Measurements from ENCODE around the gene ZAR1L.

Gene ZAR1L

GRCh38 chr13:32281096-32281495 lies 34.1 kb downstream of the ZAR1L start:
- Histone ChIP-seq H2BK120ac (ENCODE audit: low read depth, low read length) (no peak overlapping the region), H3K4me1 (ENCODE audit: control insufficient read depth in 2 of 2, insufficient read depth in 1 of 2, low read depth in 1 of 2, low read length in 2 of 2) (peaks cover 4 to 11% of the 10 kb centered on the region in 2 donors), H4K8ac (ENCODE audit: low read depth, low read length) (no peak overlapping the region), H2AFZ (ENCODE audit: low read length) (no peak overlapping the region), H3K18ac (ENCODE audit: low read length) (no peak overlapping the region), H3K14ac (ENCODE audit: low read length) (no peak overlapping the region), H2BK12ac (ENCODE audit: low read length) (no peak overlapping the region), H2AK5ac (ENCODE audit: low read depth, low read length) (no peak overlapping the region), H3K4me3 (ENCODE audit: low read length in 2 of 2) (no peak overlapping the region), H3K27ac (replicated peaks; ENCODE audit: low read length) (no peak overlapping the region), H3K27me3 (ENCODE audit: control insufficient read depth in 3 of 3, insufficient read depth in 3 of 3, low read depth in 1 of 3, low read length in 3 of 3) (no peaks in the 10 kb centered on the region), H3K4ac (ENCODE audit: low read length) (no peak overlapping the region), H2BK15ac (ENCODE audit: low read length) (no peak overlapping the region), H3K9me3 (replicated peaks in 1 of 2; ENCODE audit: control insufficient read depth in 2 of 2, insufficient read depth in 1 of 2, low read depth in 1 of 2, low read length in 2 of 2) (no peaks in the 10 kb centered on the region), H3K23ac (ENCODE audit: low read depth, low read length, poor library complexity) (no peak overlapping the region), H3K9ac (ENCODE audit: low read depth, low read length, poor library complexity) (no peak overlapping the region), H3K79me1 (ENCODE audit: low read depth, low read length) (no peaks in the 10 kb centered on the region), H4K91ac (ENCODE audit: low read depth, low read length, poor library complexity) (no peak overlapping the region), H3K4me2 (ENCODE audit: insufficient read depth, low read length, poor library complexity, severe bottlenecking) (no peak overlapping the region), H2BK5ac (ENCODE audit: low read length) (no peak overlapping the region), H3K36me3 (replicated peaks in 1 of 2; ENCODE audit: control insufficient read depth in 2 of 2, insufficient read depth in 2 of 2, low read length in 2 of 2) (peaks cover 0 to 2% of the 10 kb centered on the region in 2 donors)
- DNase-seq (ENCODE audit: low spot score) = no peak
- no CpG with 5 or more reads among the region's 1 CpG for WGBS, 2 donors (ENCODE audit: extremely low coverage in 2 of 2, insufficient read length in 2 of 2, insufficient replicate concordance in 1 of 2)

GRCh38 chr13:32278426-32278825 lies 36.7 kb downstream of the ZAR1L start:
- Histone ChIP-seq H2AK5ac (ENCODE audit: low read depth, low read length) (no peak overlapping the region), H4K8ac (ENCODE audit: low read depth, low read length) (no peak overlapping the region), H3K4me1 (ENCODE audit: control insufficient read depth in 2 of 2, insufficient read depth in 1 of 2, low read depth in 1 of 2, low read length in 2 of 2) (no peaks in the 10 kb centered on the region), H3K23ac (ENCODE audit: low read depth, low read length, poor library complexity) (no peak overlapping the region), H3K36me3 (replicated peaks in 1 of 2; ENCODE audit: control insufficient read depth in 2 of 2, insufficient read depth in 2 of 2, low read length in 2 of 2) (peaks cover 0 to 3% of the 10 kb centered on the region in 2 donors), H3K79me1 (ENCODE audit: low read depth, low read length) (no peaks in the 10 kb centered on the region), H3K14ac (ENCODE audit: low read length) (no peak overlapping the region), H3K18ac (ENCODE audit: low read length) (no peak overlapping the region), H4K91ac (ENCODE audit: low read depth, low read length, poor library complexity) (no peak overlapping the region), H3K4me3 (ENCODE audit: low read length in 2 of 2) (no peak overlapping the region), H3K4me2 (ENCODE audit: insufficient read depth, low read length, poor library complexity, severe bottlenecking) (no peak overlapping the region), H2BK120ac (ENCODE audit: low read depth, low read length) (no peak overlapping the region), H3K4ac (ENCODE audit: low read length) (no peak overlapping the region), H2BK15ac (ENCODE audit: low read length) (no peak overlapping the region), H3K9me3 (replicated peaks in 1 of 2; ENCODE audit: control insufficient read depth in 2 of 2, insufficient read depth in 1 of 2, low read depth in 1 of 2, low read length in 2 of 2) (no peaks in the 10 kb centered on the region), H3K9ac (ENCODE audit: low read depth, low read length, poor library complexity) (no peak overlapping the region), H2AFZ (ENCODE audit: low read length) (no peak overlapping the region), H2BK5ac (ENCODE audit: low read length) (no peak overlapping the region), H2BK12ac (ENCODE audit: low read length) (no peak overlapping the region), H3K27ac (replicated peaks; ENCODE audit: low read length) (no peak overlapping the region), H3K27me3 (ENCODE audit: control insufficient read depth in 3 of 3, insufficient read depth in 3 of 3, low read depth in 1 of 3, low read length in 3 of 3) (no peaks in the 10 kb centered on the region)
- WGBS, 2 donors (ENCODE audit: extremely low coverage in 2 of 2, insufficient read length in 2 of 2, insufficient replicate concordance in 1 of 2) = no CpG with 5 or more reads among the region's 3 CpGs
- DNase-seq (ENCODE audit: low spot score) = no peak

GRCh38 chr13:32277839-32278238 lies 37.3 kb downstream of the ZAR1L start:
- no peak overlapping the region for H3K18ac ChIP-seq (ENCODE audit: low read length)
- no peak overlapping the region for H3K27ac ChIP-seq (replicated peaks; ENCODE audit: low read length)
- WGBS, 2 donors (ENCODE audit: extremely low coverage in 2 of 2, insufficient read length in 2 of 2, insufficient replicate concordance in 1 of 2) = no CpG with 5 or more reads among the region's 1 CpG
- no peaks in the 10 kb centered on the region for H3K4me1 ChIP-seq (ENCODE audit: control insufficient read depth in 2 of 2, insufficient read depth in 1 of 2, low read depth in 1 of 2, low read length in 2 of 2)
- H3K23ac ChIP-seq (ENCODE audit: low read depth, low read length, poor library complexity) = no peak overlapping the region
- H3K9ac ChIP-seq (ENCODE audit: low read depth, low read length, poor library complexity) = no peak overlapping the region
- H2AFZ ChIP-seq (ENCODE audit: low read length) = no peak overlapping the region
- DNase-seq (ENCODE audit: low spot score) = no peak
- no peak overlapping the region for H3K14ac ChIP-seq (ENCODE audit: low read length)
- no peak overlapping the region for H3K4me3 ChIP-seq (ENCODE audit: low read length in 2 of 2)
- H2BK15ac ChIP-seq (ENCODE audit: low read length) = no peak overlapping the region
- H3K79me1 ChIP-seq (ENCODE audit: low read depth, low read length) = no peaks in the 10 kb centered on the region
- no peak overlapping the region for H4K91ac ChIP-seq (ENCODE audit: low read depth, low read length, poor library complexity)
- no peaks in the 10 kb centered on the region for H3K9me3 ChIP-seq (replicated peaks in 1 of 2; ENCODE audit: control insufficient read depth in 2 of 2, insufficient read depth in 1 of 2, low read depth in 1 of 2, low read length in 2 of 2)
- H2AK5ac ChIP-seq (ENCODE audit: low read depth, low read length) = no peak overlapping the region
- peaks cover 0 to 3% of the 10 kb centered on the region in 2 donors for H3K36me3 ChIP-seq (replicated peaks in 1 of 2; ENCODE audit: control insufficient read depth in 2 of 2, insufficient read depth in 2 of 2, low read length in 2 of 2)
- H3K27me3 ChIP-seq (ENCODE audit: control insufficient read depth in 3 of 3, insufficient read depth in 3 of 3, low read depth in 1 of 3, low read length in 3 of 3) = no peaks in the 10 kb centered on the region
- no peak overlapping the region for H3K4ac ChIP-seq (ENCODE audit: low read length)
- H4K8ac ChIP-seq (ENCODE audit: low read depth, low read length) = no peak overlapping the region
- no peak overlapping the region for H3K4me2 ChIP-seq (ENCODE audit: insufficient read depth, low read length, poor library complexity, severe bottlenecking)
- H2BK12ac ChIP-seq (ENCODE audit: low read length) = no peak overlapping the region
- H2BK5ac ChIP-seq (ENCODE audit: low read length) = no peak overlapping the region
- H2BK120ac ChIP-seq (ENCODE audit: low read depth, low read length) = no peak overlapping the region

GRCh38 chr13:32272021-32272683 lies 43.0 kb downstream of the ZAR1L start:
- Histone ChIP-seq H2BK5ac (ENCODE audit: low read length) (no peak overlapping the region), H3K9me3 (replicated peaks in 1 of 2; ENCODE audit: control insufficient read depth in 2 of 2, insufficient read depth in 1 of 2, low read depth in 1 of 2, low read length in 2 of 2) (no peaks in the 10 kb centered on the region), H3K9ac (ENCODE audit: low read depth, low read length, poor library complexity) (no peak overlapping the region), H2BK12ac (ENCODE audit: low read length) (no peak overlapping the region), H2BK15ac (ENCODE audit: low read length) (no peak overlapping the region), H3K27me3 (ENCODE audit: control insufficient read depth in 3 of 3, insufficient read depth in 3 of 3, low read depth in 1 of 3, low read length in 3 of 3) (no peaks in the 10 kb centered on the region), H3K4ac (ENCODE audit: low read length) (no peak overlapping the region), H4K8ac (ENCODE audit: low read depth, low read length) (no peak overlapping the region), H3K27ac (replicated peaks; ENCODE audit: low read length) (no peak overlapping the region), H3K4me2 (ENCODE audit: insufficient read depth, low read length, poor library complexity, severe bottlenecking) (no peak overlapping the region), H2AFZ (ENCODE audit: low read length) (no peak overlapping the region), H3K4me1 (ENCODE audit: control insufficient read depth in 2 of 2, insufficient read depth in 1 of 2, low read depth in 1 of 2, low read length in 2 of 2) (no peaks in the 10 kb centered on the region), H2BK120ac (ENCODE audit: low read depth, low read length) (no peak overlapping the region), H3K79me1 (ENCODE audit: low read depth, low read length) (no peaks in the 10 kb centered on the region), H3K14ac (ENCODE audit: low read length) (no peak overlapping the region), H2AK5ac (ENCODE audit: low read depth, low read length) (no peak overlapping the region), H3K4me3 (ENCODE audit: low read length in 2 of 2) (no peak overlapping the region), H4K91ac (ENCODE audit: low read depth, low read length, poor library complexity) (no peak overlapping the region), H3K36me3 (replicated peaks in 1 of 2; ENCODE audit: control insufficient read depth in 2 of 2, insufficient read depth in 2 of 2, low read length in 2 of 2) (peaks cover 0 to 7% of the 10 kb centered on the region in 2 donors), H3K18ac (ENCODE audit: low read length) (no peak overlapping the region), H3K23ac (ENCODE audit: low read depth, low read length, poor library complexity) (no peak overlapping the region)
- WGBS, 2 donors (ENCODE audit: extremely low coverage in 2 of 2, insufficient read length in 2 of 2, insufficient replicate concordance in 1 of 2) = no CpG with 5 or more reads among the region's 4 CpGs
- DNase-seq (ENCODE audit: low spot score) = no peak

Data from neuronal stem cell (in vitro differentiated cells).